ENCODE data around the gene CNTN4. TPM values are rescaled to one million over a fixed set of nuclear protein-coding genes. Genes with fewer than 3 reads are reported as not detected.
"Not testable (repeated sequence)": the region's sequence is repeated elsewhere in the genome, so short reads cannot be mapped to it uniquely, and the experiment has no call there.

Gene CNTN4
- total RNA-seq, 3 donors from 2014 or later, result not detected

DNA sequence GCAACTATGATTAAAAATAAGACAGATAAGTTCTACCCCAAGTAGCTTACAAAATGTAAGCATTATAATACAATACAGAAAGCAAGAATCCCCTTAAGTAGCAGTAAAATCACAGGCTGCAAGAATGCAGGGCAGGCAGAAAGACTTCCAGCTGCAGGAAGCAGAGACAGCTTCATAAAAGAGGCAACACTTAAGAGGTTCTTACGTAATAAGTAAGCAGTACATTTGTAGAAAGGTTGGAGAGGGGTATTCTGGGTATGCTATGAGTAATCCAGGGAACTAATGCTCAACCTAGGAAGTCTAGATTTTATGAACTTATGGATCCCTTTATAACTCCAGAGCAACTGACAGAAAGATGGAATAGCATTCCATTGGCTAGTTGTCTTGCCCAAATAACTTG is 859.9 kb downstream of the CNTN4 start:
- H3K36me3 Mint-ChIP-seq (ENCODE audit: insufficient read depth), result no peaks in the 10 kb centered on the region
- DNase-seq (no peak), ATAC-seq (no peak)
- no peaks in the 10 kb centered on the region for H3K4me1 Mint-ChIP-seq (ENCODE audit: low read depth)
- no peaks in the 10 kb centered on the region for H3K9me3 Mint-ChIP-seq
- H3K4me3 Mint-ChIP-seq, result no peak overlapping the region
- peaks cover 2% of the 10 kb centered on the region for H3K27me3 Mint-ChIP-seq (ENCODE audit: low read depth)

GRCh38 chr3:2961576-2961975 is 862.9 kb downstream of the CNTN4 start:
- Mint-ChIP-seq H3K4me1 (ENCODE audit: low read depth) (no peaks in the 10 kb centered on the region), H3K4me3 (no peak overlapping the region), H3K36me3 (ENCODE audit: insufficient read depth) (no peaks in the 10 kb centered on the region), H3K9me3 (no peaks in the 10 kb centered on the region), H3K27me3 (ENCODE audit: low read depth) (peaks cover 7% of the 10 kb centered on the region)
- DNase-seq (no peak), ATAC-seq (no peak)

GRCh38 chr3:2967871-2968270 is 869.2 kb downstream of the CNTN4 start:
- peaks cover 27% of the 10 kb centered on the region for H3K27me3 Mint-ChIP-seq (ENCODE audit: low read depth)
- no peaks in the 10 kb centered on the region for H3K9me3 Mint-ChIP-seq
- ATAC-seq, result no peak
- no peaks in the 10 kb centered on the region for H3K4me1 Mint-ChIP-seq (ENCODE audit: low read depth)
- H3K4me3 Mint-ChIP-seq, result no peak overlapping the region
- DNase-seq, result no peak
- no peaks in the 10 kb centered on the region for H3K36me3 Mint-ChIP-seq (ENCODE audit: insufficient read depth)

DNA sequence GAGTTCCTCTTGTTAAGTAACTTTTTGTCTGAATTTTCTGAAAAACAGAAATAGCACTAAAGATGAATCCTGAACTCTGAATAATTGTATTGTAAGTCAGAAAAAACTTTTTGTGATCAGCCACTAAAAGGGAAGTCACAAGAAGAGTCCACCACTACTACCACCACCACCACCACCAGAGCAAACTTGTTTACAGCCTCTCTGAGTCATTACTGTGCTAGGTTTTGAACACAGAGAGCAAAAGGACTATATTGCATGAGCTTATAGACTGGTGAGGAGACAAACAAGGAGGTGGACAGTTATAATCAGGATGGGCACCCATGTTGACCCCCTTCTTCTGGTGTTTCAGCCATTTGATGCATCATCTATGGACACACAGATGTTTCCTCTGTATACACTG is 869.8 kb downstream of the CNTN4 start:
- H3K36me3 Mint-ChIP-seq (ENCODE audit: insufficient read depth), result no peaks in the 10 kb centered on the region
- H3K4me3 Mint-ChIP-seq, result no peak overlapping the region
- ATAC-seq, result no peak
- peaks cover 27% of the 10 kb centered on the region for H3K27me3 Mint-ChIP-seq (ENCODE audit: low read depth)
- no peaks in the 10 kb centered on the region for H3K9me3 Mint-ChIP-seq
- DNase-seq, result no peak
- H3K4me1 Mint-ChIP-seq (ENCODE audit: low read depth), result no peaks in the 10 kb centered on the region

DNA sequence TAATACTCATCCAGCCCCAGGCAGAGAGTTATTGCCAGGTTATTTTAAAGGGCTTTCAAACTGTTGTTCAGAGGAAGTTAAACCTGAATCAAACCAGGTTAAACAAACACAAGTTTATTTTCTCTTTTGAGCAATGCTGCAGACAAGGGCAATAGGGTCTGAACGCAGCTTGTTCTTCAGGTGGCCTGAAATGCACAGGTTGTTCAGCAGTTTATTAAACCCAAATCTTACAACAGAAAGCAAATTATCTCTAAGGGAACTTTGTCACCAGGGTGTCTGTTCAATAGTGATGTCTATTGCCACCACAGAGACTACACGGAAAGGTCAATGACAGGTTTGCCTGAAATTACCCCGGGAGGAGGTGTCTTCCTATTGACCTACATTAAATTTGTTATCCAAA is 877.5 kb downstream of the CNTN4 start:
- no peaks in the 10 kb centered on the region for H3K4me1 Mint-ChIP-seq (ENCODE audit: low read depth)
- DNase-seq (no peak), ATAC-seq (no peak)
- H3K4me3 Mint-ChIP-seq, result no peak overlapping the region
- no peaks in the 10 kb centered on the region for H3K36me3 Mint-ChIP-seq (ENCODE audit: insufficient read depth)
- H3K27me3 Mint-ChIP-seq (ENCODE audit: low read depth), result peaks cover 6% of the 10 kb centered on the region
- no peaks in the 10 kb centered on the region for H3K9me3 Mint-ChIP-seq

- no peaks in the 10 kb centered on the region for H3K9me3 Mint-ChIP-seq
- no peak for ATAC-seq
Observed at GRCh38 chr3:2976796-2977195, 878.1 kb downstream of the CNTN4 start.

GRCh38 chr3:2978977-2979732 is 880.5 kb downstream of the CNTN4 start:
- ATAC-seq (no peak), DNase-seq (no peak)
- Mint-ChIP-seq H3K4me3 (no peak overlapping the region), H3K27me3 (ENCODE audit: low read depth) (peaks cover 2% of the 10 kb centered on the region), H3K36me3 (ENCODE audit: insufficient read depth) (no peaks in the 10 kb centered on the region), H3K9me3 (no peaks in the 10 kb centered on the region), H3K4me1 (ENCODE audit: low read depth) (no peaks in the 10 kb centered on the region)

More at GRCh38 chr3:2976796-2977195, 878.1 kb downstream of the CNTN4 start:
- no peaks in the 10 kb centered on the region for H3K4me1 Mint-ChIP-seq (ENCODE audit: low read depth)
- H3K4me3 Mint-ChIP-seq, result no peak overlapping the region
- H3K27me3 Mint-ChIP-seq (ENCODE audit: low read depth), result peaks cover 6% of the 10 kb centered on the region
- H3K36me3 Mint-ChIP-seq (ENCODE audit: insufficient read depth), result no peaks in the 10 kb centered on the region
- DNase-seq, result no peak

- Mint-ChIP-seq H3K27me3 (ENCODE audit: low read depth) (no peaks in the 10 kb centered on the region), H3K4me3 (no peak overlapping the region), H3K36me3 (ENCODE audit: insufficient read depth) (no peaks in the 10 kb centered on the region), H3K4me1 (ENCODE audit: low read depth) (no peaks in the 10 kb centered on the region), H3K9me3 (no peaks in the 10 kb centered on the region)
- DNase-seq, result no peak
- ATAC-seq, result no peak
Observed at GRCh38 chr3:2984005-2984830, 885.6 kb downstream of the CNTN4 start.

GRCh38 chr3:2984831-2985220 is 886.2 kb downstream of the CNTN4 start:
- DNase-seq (no peak), ATAC-seq (no peak)
- Mint-ChIP-seq H3K9me3 (no peaks in the 10 kb centered on the region), H3K27me3 (ENCODE audit: low read depth) (no peaks in the 10 kb centered on the region), H3K36me3 (ENCODE audit: insufficient read depth) (no peaks in the 10 kb centered on the region), H3K4me3 (no peak overlapping the region), H3K4me1 (ENCODE audit: low read depth) (no peaks in the 10 kb centered on the region)

DNA sequence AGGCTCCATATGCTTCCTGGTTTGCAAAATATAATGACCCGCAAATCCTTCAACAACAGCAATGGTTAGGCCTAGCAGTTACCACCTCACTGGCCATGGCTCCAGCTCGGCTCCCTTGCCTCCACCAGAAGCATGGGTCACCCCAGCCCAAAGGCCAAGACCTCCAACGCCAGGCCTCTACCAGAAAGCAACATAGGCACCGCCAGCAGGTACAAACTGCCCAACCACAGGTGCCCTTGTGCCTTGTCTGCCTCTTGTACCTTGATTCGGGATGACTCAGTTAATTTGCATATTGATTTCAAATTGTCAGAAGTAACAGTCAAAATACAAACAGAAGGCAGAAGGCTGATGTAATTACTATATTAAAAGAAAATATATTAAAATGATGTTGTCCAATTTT is 886.8 kb downstream of the CNTN4 start:
- no peak for ATAC-seq
- no peaks in the 10 kb centered on the region for H3K9me3 Mint-ChIP-seq
- no peak for DNase-seq

DNA sequence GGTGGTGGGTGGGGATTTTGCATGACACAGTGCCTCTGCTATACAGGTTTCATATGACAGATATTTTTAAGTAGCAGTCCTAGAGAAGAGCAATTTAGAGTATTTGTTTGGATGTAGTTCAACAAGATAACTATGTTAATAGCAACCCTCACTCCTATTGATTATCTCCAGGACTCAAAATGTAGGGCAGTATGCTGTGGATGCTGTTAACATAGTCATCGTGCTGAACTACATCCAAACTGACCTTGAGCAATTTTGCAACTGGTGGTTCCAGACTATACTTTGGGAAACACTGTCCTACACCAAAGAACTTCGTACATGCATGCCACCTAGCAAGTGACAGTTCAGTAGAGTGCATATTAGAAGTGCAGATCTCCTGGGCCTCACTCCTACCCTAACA is 893.9 kb downstream of the CNTN4 start:
- Mint-ChIP-seq H3K4me1 (ENCODE audit: low read depth) (no peaks in the 10 kb centered on the region), H3K27me3 (ENCODE audit: low read depth) (peaks cover 5% of the 10 kb centered on the region), H3K36me3 (ENCODE audit: insufficient read depth) (no peaks in the 10 kb centered on the region), H3K4me3 (no peak overlapping the region), H3K9me3 (no peaks in the 10 kb centered on the region)
- ATAC-seq, result no peak
- no peak for DNase-seq

More for the DNA sequence above, 886.8 kb downstream of the CNTN4 start:
- H3K4me3 Mint-ChIP-seq, result no peak overlapping the region
- no peaks in the 10 kb centered on the region for H3K36me3 Mint-ChIP-seq (ENCODE audit: insufficient read depth)
- no peaks in the 10 kb centered on the region for H3K4me1 Mint-ChIP-seq (ENCODE audit: low read depth)
- no peaks in the 10 kb centered on the region for H3K27me3 Mint-ChIP-seq (ENCODE audit: low read depth)

- H3K4me1 Mint-ChIP-seq (ENCODE audit: low read depth); H3K36me3 Mint-ChIP-seq (ENCODE audit: insufficient read depth); H3K27me3 Mint-ChIP-seq (ENCODE audit: low read depth); ATAC-seq; DNase-seq; H3K4me3 Mint-ChIP-seq; H3K9me3 Mint-ChIP-seq: not testable (repeated sequence)
Observed at GRCh38 chr3:2993130-2993529, 894.5 kb downstream of the CNTN4 start.

DNA sequence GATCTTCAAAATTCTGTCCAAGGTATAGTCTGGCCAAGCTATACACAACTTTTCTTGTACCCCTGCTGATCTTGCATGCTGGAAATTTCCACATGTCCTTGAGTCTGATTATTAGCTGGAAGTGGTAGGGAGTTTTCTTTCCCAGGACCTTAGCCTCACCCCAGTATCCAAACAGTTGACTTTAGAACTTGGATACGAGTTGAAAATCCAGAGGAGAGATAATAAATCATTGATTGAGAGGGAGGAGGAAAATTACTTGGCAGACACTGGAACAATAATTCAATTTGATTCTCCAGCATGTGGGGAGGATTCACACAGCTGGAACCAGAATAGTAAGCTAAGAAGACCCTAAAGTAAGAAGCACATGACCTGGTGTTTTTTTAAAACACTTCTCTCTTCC is 895.1 kb downstream of the CNTN4 start:
- ATAC-seq (no peak), DNase-seq (no peak)
- Mint-ChIP-seq H3K36me3 (ENCODE audit: insufficient read depth) (no peaks in the 10 kb centered on the region), H3K9me3 (no peaks in the 10 kb centered on the region), H3K4me3 (no peak overlapping the region), H3K27me3 (ENCODE audit: low read depth) (peaks cover 5% of the 10 kb centered on the region), H3K4me1 (ENCODE audit: low read depth) (no peaks in the 10 kb centered on the region)

GRCh38 chr3:2995195-2995594 is 896.5 kb downstream of the CNTN4 start:
- no peak for DNase-seq
- ATAC-seq, result no peak
- no peak overlapping the region for H3K4me3 Mint-ChIP-seq
- no peaks in the 10 kb centered on the region for H3K4me1 Mint-ChIP-seq (ENCODE audit: low read depth)
- H3K9me3 Mint-ChIP-seq, result peaks cover 6% of the 10 kb centered on the region
- H3K27me3 Mint-ChIP-seq (ENCODE audit: low read depth), result peaks cover 5% of the 10 kb centered on the region
- H3K36me3 Mint-ChIP-seq (ENCODE audit: insufficient read depth), result no peaks in the 10 kb centered on the region

GRCh38 chr3:3005146-3005744 is 906.6 kb downstream of the CNTN4 start:
- DNase-seq (no peak), ATAC-seq (no peak)
- Mint-ChIP-seq H3K9me3 (no peaks in the 10 kb centered on the region), H3K4me1 (ENCODE audit: low read depth) (no peaks in the 10 kb centered on the region), H3K4me3 (no peak overlapping the region), H3K27me3 (ENCODE audit: low read depth) (peaks cover 3% of the 10 kb centered on the region), H3K36me3 (ENCODE audit: insufficient read depth) (no peaks in the 10 kb centered on the region)

All from activated T-cell treated with anti-CD3 and anti-CD28 coated beads, Interleukin-2, amount 50 U/mL, for 4 hours (primary cell).